H1 (cell line): ENCODE data around the gene RFNG. TPM values are rescaled to one million over a fixed set of nuclear protein-coding genes. Genes with fewer than 3 reads are reported as not detected.

ENCODE experiments used
- CBX5 ChIP-seq: fragments of 300-800, 300-1000 bp; sonication (generic); IDR thresholded peaks from 2 replicates; pipeline ENCODE4 v1.7.1; 2016; ENCODE audit warnings: antibody characterized with exemption, low read length, low read depth
- JUND ChIP-seq: IDR thresholded peaks from 2 replicates; pipeline ENCODE4 v1.6.1; 2011; ENCODE audit warnings: mild to moderate bottlenecking, improper control_type of control experiment, low read length
- PHF8 ChIP-seq: fragments of 200-600 bp; sonication (generic); conservative IDR thresholded peaks from 2 replicates; pipeline ENCODE4 v1.7.1; 2012; ENCODE audit warnings: low read depth, mild to moderate bottlenecking, inconsistent platforms, low read length, moderate library complexity
- RFX5 ChIP-seq: IDR thresholded peaks from 2 replicates; pipeline ENCODE4 v1.6.1; 2011; ENCODE audit warnings: low read depth, low read length, improper control_type of control experiment, borderline replicate concordance
- SP2 ChIP-seq: IDR thresholded peaks from 2 replicates; pipeline ENCODE4 v1.6.1; 2012; ENCODE audit warnings: mild to moderate bottlenecking, low read length, inconsistent platforms
- polyA plus RNA-seq, 7 experiments: library from polyadenylated mRNA; depleted of rRNA in 3 of 7; stranded (reverse) in 5 of 7; unstranded in 2 of 7; fragments of >200 nt in 5 of 7; fragments of 200-250 nt in 2 of 7; gene quantifications; 1 replicate in 5 of 7; 2 replicates in 1 of 7; 4 replicates in 1 of 7; pipeline versions ENCODE4 v1.2.1 to v1.2.3, GENCODE V29; 2011 to 2013; ENCODE audit warnings: missing spikeins in 2 of 7, mixed read lengths in 2 of 7
- total RNA-seq: library from RNA; stranded (reverse); fragmentation: NEBNext Ultra II Directional; extraction: Animal tissue kit (Norgen Biotek cat#: 25700); gene quantifications from 2 replicates; pipeline ENCODE4 v1.2.1, GENCODE V29; 2021

RFNG gene
- total and polyA plus RNA-seq, 2 of the 8 experiments (the other 6 are each of a cell fraction or from before 2014, with no cell fraction given): 26.7 to 28.4 TPM

DNA sequence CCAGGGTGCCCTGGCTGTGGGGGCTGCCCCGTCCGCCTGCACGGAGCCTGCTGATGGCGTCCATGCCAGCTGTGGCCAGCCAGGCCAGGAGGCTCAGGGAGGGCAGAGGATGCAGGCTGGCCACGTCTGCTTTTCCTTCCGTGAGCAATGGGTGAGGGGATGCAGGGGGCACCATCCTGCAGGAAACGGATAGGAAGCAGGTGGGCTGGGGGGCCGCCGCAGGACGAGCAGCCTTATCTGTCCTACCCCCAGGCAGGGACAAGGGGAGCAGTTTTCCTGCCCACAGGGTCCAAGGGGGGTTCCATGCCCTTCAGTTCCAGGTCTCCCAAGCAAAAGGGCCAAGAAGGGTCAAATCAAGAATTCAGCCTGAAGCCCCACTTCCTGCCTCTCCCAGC, 7.2 kb upstream of the RFNG start (continued):
- TF ChIP-seq SP2: no peak
- TF ChIP-seq PHF8: no peak
- TF ChIP-seq CBX5: no peak
- no peak for TF ChIP-seq JUND
- no peak for TF ChIP-seq RFX5
